HepG2 (cell line): ENCODE data around the gene BEST2. TPM values are rescaled to one million over a fixed set of nuclear protein-coding genes. Genes with fewer than 3 reads are reported as not detected.

Source experiments
- ARNT2 ChIP-seq: sonication (generic); formaldehyde crosslinking; IDR thresholded peaks from 2 replicates; pipeline ENCODE4 v1.8.0; 2022; ENCODE audit warnings: mild to moderate bottlenecking, low read depth, missing genetic modification reagents, moderate library complexity
- BORCS8-MEF2B ChIP-seq: sonication (generic); formaldehyde crosslinking; IDR thresholded peaks from 2 replicates; pipeline ENCODE4 v1.8.0; 2022; ENCODE audit warnings: mild to moderate bottlenecking, missing genetic modification reagents
- FIP1L1 ChIP-seq: fragments of 200-400 bp; formaldehyde crosslinking; IDR thresholded peaks from 2 replicates; pipeline ENCODE4 v1.6.1; 2018; ENCODE audit warnings: low read depth, mild to moderate bottlenecking, low read length, moderate library complexity, borderline replicate concordance; ENCODE audit not compliant: insufficient read depth
- HOXD1 ChIP-seq: sonication (generic); formaldehyde crosslinking; IDR thresholded peaks from 2 replicates; pipeline ENCODE4 v1.5.0; 2020; ENCODE audit warnings: missing genetic modification reagents
- KDM5B ChIP-seq: sonication (generic); formaldehyde crosslinking; IDR thresholded peaks from 2 replicates; pipeline ENCODE4 v1.4.0; 2020; ENCODE audit warnings: missing genetic modification reagents, mild to moderate bottlenecking, borderline replicate concordance
- NFIC ChIP-seq: IDR thresholded peaks from 2 replicates; pipeline ENCODE4 v1.6.1; 2012; ENCODE audit warnings: mild to moderate bottlenecking, low read length, inconsistent platforms
- RBM39 ChIP-seq: fragments of 200-400 bp; formaldehyde crosslinking; IDR thresholded peaks from one replicate; pipeline ENCODE4 v1.6.1; 2018; ENCODE audit warnings: antibody characterized with exemption, mild to moderate bottlenecking, low read depth, low read length; ENCODE audit not compliant: poor library complexity, severe bottlenecking
- ZNF101 ChIP-seq: sonication (generic); formaldehyde crosslinking; IDR thresholded peaks from 2 replicates; pipeline ENCODE4 v1.4.0; 2020; ENCODE audit warnings: mild to moderate bottlenecking, low read depth, missing genetic modification reagents, borderline replicate concordance
- ZNF138 ChIP-seq: sonication (generic); formaldehyde crosslinking; IDR thresholded peaks from 2 replicates; pipeline ENCODE4 v1.5.0; 2020; ENCODE audit warnings: mild to moderate bottlenecking, low read depth, missing genetic modification reagents
- ZNF253 ChIP-seq: sonication (generic); formaldehyde crosslinking; IDR thresholded peaks from 2 replicates; pipeline ENCODE4 v1.8.0; 2022; ENCODE audit warnings: mild to moderate bottlenecking, missing genetic modification reagents, borderline replicate concordance
- ZNF615 ChIP-seq: sonication (generic); formaldehyde crosslinking; IDR thresholded peaks from 2 replicates; pipeline ENCODE4 v1.5.0; 2020; ENCODE audit warnings: mild to moderate bottlenecking, missing genetic modification reagents, borderline replicate concordance
- polyA plus RNA-seq, 8 experiments: library from polyadenylated mRNA; depleted of rRNA in 3 of 8; stranded (reverse) in 7 of 8; unstranded in 1 of 8; fragments of >200 nt; fragmentation: Illumina TruSeq in 4 of 8; extraction: Trizol in 4 of 8; gene quantifications; 2 replicates each; pipeline versions ENCODE4 v1.2.1 to v1.2.3, GENCODE V29; 2011 to 2016; ENCODE audit warnings: low read depth in 4 of 8, missing spikeins in 1 of 8, mixed read lengths in 1 of 8; ENCODE audit not compliant: insufficient read depth in 1 of 8
- total RNA-seq, 5 experiments: library from RNA; depleted of rRNA; stranded (reverse); fragments of >200 nt; fragmentation: Illumina TruSeq; extraction: Trizol; gene quantifications; 2 replicates each; pipeline ENCODE4 v1.2.3, GENCODE V29; 2016; ENCODE audit warnings: low read depth in 1 of 5
- TF ChIP-seq, protein P1 (sequence below): sonication (generic); formaldehyde crosslinking; IDR thresholded peaks from 2 replicates; pipeline ENCODE4 v1.4.0; 2020; ENCODE audit warnings: mild to moderate bottlenecking, missing genetic modification reagents
- TF ChIP-seq, protein P2 (sequence below): sonication (generic); formaldehyde crosslinking; IDR thresholded peaks from 2 replicates; pipeline ENCODE4 v1.8.1; 2023; ENCODE audit warnings: mild to moderate bottlenecking, missing genetic modification reagents, borderline replicate concordance
- TF ChIP-seq, protein P3 (sequence below): IDR thresholded peaks from 2 replicates; pipeline ENCODE4 v1.6.1; 2016; ENCODE audit warnings: missing compliant biosample characterization, missing genetic modification reagents, borderline replicate concordance
- TF ChIP-seq, protein P4 (sequence below): sonication (generic); formaldehyde crosslinking; IDR thresholded peaks from 2 replicates; pipeline ENCODE4 v1.5.0; 2020; ENCODE audit warnings: mild to moderate bottlenecking, missing genetic modification reagents

The BEST2 gene
- total and polyA plus RNA-seq, 2 of the 13 experiments (the other 11 are each of a cell fraction or from before 2014, with no cell fraction given), result not detected

DNA sequence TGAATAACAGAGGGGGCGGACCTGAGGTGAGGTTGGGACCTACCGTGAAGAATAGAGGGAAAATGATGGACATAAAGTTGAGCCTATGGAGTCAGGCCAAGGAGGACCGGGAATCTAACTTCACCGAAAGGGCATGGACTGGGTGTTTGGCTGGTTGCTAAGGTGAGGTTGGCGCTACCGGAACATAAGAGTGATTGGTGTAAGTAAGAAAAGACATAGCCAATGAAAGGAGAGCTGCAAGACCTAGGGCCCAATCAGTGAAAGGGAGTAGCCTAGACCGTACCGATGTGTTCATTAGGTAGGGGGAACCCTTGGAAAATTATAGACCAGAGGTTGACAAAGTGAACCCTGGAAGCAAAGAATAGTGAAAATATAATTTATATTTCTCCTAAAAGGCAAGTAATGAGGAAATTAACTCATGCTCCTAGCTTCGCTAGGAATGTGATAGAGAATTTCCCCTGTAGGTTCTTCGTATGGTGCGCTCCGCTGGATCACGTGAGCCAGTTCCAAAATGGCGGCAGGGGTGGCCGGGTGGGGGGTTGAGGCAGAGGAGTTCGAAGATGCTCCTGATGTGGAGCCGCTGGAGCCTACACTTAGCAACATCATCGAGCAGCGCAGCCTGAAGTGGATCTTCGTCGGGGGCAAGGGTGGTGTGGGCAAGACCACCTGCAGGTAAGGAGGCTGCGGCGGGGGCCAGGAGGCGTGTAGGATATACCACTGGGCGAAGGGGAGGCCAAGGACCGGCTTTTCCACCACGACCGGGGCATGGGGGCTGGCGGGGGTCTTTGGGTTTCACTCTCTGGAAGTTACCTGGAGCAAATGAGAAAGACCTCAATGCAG, 14.4 kb upstream of the BEST2 start, which contains the start of gene GET3 (continued):
- TF ChIP-seq, protein P1, sequence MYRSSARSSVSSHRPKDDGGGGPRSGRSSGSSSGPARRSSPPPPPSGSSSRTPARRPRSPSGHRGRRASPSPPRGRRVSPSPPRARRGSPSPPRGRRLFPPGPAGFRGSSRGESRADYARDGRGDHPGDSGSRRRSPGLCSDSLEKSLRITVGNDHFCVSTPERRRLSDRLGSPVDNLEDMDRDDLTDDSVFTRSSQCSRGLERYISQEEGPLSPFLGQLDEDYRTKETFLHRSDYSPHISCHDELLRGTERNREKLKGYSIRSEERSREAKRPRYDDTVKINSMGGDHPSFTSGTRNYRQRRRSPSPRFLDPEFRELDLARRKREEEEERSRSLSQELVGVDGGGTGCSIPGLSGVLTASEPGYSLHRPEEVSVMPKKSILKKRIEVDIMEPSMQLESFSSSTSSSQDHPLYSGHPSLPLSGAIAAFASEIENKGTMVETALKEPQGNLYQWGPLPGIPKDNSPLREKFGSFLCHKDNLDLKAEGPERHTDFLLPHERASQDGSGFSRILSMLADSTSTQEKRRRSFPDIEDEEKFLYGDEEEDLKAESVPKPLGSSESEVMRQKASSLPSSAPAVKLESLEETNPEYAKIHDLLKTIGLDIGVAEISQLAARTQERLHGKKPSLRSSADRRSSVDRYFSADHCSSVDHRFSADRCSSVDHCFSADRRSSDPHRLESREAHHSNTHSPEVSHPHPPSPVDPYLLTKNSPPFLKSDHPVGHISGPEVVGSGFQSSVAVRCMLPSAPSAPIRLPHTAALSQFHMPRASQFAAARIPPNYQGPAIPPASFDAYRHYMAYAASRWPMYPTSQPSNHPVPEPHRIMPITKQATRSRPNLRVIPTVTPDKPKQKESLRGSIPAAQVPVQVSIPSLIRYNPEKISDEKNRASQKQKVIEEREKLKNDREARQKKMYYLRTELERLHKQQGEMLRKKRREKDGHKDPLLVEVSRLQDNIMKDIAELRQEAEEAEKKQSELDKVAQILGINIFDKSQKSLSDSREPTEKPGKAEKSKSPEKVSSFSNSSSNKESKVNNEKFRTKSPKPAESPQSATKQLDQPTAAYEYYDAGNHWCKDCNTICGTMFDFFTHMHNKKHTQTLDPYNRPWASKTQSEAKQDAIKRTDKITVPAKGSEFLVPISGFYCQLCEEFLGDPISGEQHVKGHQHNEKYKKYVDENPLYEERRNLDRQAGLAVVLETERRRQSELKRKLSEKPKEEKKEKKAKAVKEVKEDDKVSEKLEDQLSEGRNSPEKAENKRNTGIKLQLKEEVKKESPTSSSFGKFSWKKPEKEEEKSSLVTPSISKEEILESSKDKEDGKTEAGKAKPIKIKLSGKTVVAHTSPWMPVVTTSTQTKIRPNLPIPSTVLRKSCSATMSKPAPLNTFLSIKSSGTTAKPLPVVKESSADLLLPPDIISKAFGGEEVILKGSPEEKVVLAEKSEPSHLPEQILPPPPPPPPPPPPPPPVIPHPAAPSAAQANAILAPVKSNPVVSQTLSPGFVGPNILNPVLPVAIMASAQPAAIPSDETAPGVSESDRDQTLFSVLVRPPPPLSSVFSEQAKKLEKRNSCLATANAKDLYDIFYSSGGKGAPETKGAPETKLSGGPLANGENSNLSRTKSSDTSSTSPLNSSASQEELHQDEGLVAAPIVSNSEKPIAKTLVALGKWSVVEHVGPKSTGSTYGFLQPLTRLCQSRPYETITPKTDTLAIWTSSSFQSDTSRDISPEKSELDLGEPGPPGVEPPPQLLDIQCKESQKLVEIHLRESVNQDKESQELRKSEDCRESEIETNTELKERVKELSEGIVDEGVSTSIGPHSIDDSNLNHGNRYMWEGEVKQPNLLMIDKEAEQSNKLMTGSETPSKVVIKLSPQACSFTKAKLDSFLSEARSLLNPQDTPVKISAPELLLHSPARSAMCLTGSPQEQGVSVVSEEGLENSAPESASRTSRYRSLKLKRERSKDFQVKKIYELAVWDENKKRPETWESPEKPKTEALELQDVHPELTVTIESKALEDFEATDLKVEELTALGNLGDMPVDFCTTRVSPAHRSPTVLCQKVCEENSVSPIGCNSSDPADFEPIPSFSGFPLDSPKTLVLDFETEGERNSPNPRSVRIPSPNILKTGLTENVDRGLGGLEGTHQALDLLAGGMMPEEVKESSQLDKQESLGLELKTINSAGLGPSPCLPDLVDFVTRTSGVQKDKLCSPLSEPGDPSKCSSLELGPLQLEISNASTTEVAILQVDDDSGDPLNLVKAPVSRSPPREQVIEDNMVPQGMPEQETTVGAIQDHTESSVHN (CRISPR knock-in tag), result no peak
- TF ChIP-seq ZNF138 (no peak), ARNT2 (CRISPR knock-in tag) (no peak; the same call in 1 of the 2 replicates), FIP1L1 (no peak), ZNF615 (CRISPR knock-in tag) (no peak), NFIC (peak; percentile 75), ZNF253 (CRISPR knock-in tag) (no peak), RBM39 (no peak), HOXD1 (CRISPR knock-in tag) (0 out of 2 replicates have a peak, but pooled peaks have one; percentile 9), ZNF101 (CRISPR knock-in tag) (no peak), BORCS8-MEF2B (CRISPR knock-in tag) (0 out of 2 replicates have a peak, but pooled peaks have one; percentile 48), KDM5B (peak; percentile 42; the same call in 1 of the 2 replicates)
- TF ChIP-seq, protein P2, sequence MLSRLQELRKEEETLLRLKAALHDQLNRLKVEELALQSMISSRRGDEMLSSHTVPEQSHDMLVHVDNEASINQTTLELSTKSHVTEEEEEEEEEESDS (CRISPR knock-in tag), result 0 out of 2 replicates have a peak, but pooled peaks have one; percentile 57
- TF ChIP-seq, protein P3, sequence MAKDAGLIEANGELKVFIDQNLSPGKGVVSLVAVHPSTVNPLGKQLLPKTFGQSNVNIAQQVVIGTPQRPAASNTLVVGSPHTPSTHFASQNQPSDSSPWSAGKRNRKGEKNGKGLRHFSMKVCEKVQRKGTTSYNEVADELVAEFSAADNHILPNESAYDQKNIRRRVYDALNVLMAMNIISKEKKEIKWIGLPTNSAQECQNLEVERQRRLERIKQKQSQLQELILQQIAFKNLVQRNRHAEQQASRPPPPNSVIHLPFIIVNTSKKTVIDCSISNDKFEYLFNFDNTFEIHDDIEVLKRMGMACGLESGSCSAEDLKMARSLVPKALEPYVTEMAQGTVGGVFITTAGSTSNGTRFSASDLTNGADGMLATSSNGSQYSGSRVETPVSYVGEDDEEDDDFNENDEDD (CRISPR knock-in tag), result peak; percentile 95
- TF ChIP-seq, protein P4, sequence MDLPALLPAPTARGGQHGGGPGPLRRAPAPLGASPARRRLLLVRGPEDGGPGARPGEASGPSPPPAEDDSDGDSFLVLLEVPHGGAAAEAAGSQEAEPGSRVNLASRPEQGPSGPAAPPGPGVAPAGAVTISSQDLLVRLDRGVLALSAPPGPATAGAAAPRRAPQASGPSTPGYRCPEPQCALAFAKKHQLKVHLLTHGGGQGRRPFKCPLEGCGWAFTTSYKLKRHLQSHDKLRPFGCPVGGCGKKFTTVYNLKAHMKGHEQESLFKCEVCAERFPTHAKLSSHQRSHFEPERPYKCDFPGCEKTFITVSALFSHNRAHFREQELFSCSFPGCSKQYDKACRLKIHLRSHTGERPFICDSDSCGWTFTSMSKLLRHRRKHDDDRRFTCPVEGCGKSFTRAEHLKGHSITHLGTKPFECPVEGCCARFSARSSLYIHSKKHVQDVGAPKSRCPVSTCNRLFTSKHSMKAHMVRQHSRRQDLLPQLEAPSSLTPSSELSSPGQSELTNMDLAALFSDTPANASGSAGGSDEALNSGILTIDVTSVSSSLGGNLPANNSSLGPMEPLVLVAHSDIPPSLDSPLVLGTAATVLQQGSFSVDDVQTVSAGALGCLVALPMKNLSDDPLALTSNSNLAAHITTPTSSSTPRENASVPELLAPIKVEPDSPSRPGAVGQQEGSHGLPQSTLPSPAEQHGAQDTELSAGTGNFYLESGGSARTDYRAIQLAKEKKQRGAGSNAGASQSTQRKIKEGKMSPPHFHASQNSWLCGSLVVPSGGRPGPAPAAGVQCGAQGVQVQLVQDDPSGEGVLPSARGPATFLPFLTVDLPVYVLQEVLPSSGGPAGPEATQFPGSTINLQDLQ (CRISPR knock-in tag), result no peak
